ENCODE data around the gene PTPN23. TPM values are rescaled to one million over a fixed set of nuclear protein-coding genes. Genes with fewer than 3 reads are reported as not detected.

PTPN23 gene
- total and polyA plus RNA-seq, 2 of the 13 experiments (the other 11 are each of a cell fraction or from before 2014, with no cell fraction given), result 2.3 to 3.7 TPM

DNA sequence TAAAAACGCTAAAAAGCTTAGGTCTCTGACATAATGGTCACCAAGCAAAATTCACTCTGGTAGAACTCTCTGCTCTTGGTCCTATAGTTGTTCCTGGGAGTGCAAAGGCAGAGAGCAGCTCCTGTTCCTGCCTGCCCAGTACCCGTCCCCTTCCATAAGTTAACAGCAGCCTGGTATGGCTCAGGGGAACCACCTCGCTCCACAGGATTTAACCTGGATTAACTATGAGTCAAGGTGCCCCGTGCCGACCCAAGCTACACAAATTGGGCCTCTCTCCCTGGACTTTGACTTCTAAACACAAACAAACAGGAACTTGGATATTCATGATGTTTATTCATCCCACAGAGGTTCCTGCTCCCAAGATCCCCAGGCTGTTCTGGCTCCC, 62.8 kb downstream of the PTPN23 start:
- peak; percentile 76 for FAIRE-seq
- peak overlapping the region; percentile 96 for H3K4me2 ChIP-seq (ENCODE audit: low read depth, low read length)
- TF ChIP-seq KDM6A (CRISPR knock-in tag; IDR thresholded peaks at IDR 0.05; ENCODE audit: low read depth) (peak; percentile 87), GFI1 (CRISPR knock-in tag; IDR thresholded peaks at IDR 0.05; ENCODE audit: borderline replicate concordance) (no peak), ZNF20 (CRISPR knock-in tag; IDR thresholded peaks at IDR 0.05) (no peak), EEA1 (CRISPR knock-in tag; IDR thresholded peaks at IDR 0.05; ENCODE audit: borderline replicate concordance) (no peak), XRCC5 (optimal IDR thresholded peaks at IDR 0.05; ENCODE audit: low read length) (no peak), NR2F1 (CRISPR knock-in tag; IDR thresholded peaks at IDR 0.05) (peak in 1 of 2 experiments; percentile 40; a peak in 1 of 4 replicates), TEAD3 (CRISPR knock-in tag; optimal IDR thresholded peaks at IDR 0.05; ENCODE audit: borderline replicate concordance) (peak; percentile 47), RXRB (CRISPR knock-in tag; IDR thresholded peaks at IDR 0.05; ENCODE audit: borderline replicate concordance) (peak; percentile 78), WIZ (CRISPR knock-in tag; IDR thresholded peaks at IDR 0.05) (no peak), SAFB2 (CRISPR knock-in tag; IDR thresholded peaks at IDR 0.05; ENCODE audit: borderline replicate concordance, low read depth) (peak; percentile 69; the same call in 1 of the 2 replicates), NFYC (CRISPR knock-in tag; IDR thresholded peaks at IDR 0.05) (no peak), PITX1 (CRISPR knock-in tag; IDR thresholded peaks at IDR 0.05) (peak; percentile 90)
- TF ChIP-seq, protein P1, sequence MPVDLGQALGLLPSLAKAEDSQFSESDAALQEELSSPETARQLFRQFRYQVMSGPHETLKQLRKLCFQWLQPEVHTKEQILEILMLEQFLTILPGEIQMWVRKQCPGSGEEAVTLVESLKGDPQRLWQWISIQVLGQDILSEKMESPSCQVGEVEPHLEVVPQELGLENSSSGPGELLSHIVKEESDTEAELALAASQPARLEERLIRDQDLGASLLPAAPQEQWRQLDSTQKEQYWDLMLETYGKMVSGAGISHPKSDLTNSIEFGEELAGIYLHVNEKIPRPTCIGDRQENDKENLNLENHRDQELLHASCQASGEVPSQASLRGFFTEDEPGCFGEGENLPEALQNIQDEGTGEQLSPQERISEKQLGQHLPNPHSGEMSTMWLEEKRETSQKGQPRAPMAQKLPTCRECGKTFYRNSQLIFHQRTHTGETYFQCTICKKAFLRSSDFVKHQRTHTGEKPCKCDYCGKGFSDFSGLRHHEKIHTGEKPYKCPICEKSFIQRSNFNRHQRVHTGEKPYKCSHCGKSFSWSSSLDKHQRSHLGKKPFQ (CRISPR knock-in tag; IDR thresholded peaks at IDR 0.05; ENCODE audit: insufficient replicate concordance), result no peak
- TF ChIP-seq, protein P2, sequence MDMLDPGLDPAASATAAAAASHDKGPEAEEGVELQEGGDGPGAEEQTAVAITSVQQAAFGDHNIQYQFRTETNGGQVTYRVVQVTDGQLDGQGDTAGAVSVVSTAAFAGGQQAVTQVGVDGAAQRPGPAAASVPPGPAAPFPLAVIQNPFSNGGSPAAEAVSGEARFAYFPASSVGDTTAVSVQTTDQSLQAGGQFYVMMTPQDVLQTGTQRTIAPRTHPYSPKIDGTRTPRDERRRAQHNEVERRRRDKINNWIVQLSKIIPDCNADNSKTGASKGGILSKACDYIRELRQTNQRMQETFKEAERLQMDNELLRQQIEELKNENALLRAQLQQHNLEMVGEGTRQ (IDR thresholded peaks at IDR 0.05; ENCODE audit: low read depth, low read length), result no peak
- TF ChIP-seq, protein P2 (CRISPR knock-in tag; IDR thresholded peaks at IDR 0.05; ENCODE audit: borderline replicate concordance), result no peak
- TF ChIP-seq, protein P3, sequence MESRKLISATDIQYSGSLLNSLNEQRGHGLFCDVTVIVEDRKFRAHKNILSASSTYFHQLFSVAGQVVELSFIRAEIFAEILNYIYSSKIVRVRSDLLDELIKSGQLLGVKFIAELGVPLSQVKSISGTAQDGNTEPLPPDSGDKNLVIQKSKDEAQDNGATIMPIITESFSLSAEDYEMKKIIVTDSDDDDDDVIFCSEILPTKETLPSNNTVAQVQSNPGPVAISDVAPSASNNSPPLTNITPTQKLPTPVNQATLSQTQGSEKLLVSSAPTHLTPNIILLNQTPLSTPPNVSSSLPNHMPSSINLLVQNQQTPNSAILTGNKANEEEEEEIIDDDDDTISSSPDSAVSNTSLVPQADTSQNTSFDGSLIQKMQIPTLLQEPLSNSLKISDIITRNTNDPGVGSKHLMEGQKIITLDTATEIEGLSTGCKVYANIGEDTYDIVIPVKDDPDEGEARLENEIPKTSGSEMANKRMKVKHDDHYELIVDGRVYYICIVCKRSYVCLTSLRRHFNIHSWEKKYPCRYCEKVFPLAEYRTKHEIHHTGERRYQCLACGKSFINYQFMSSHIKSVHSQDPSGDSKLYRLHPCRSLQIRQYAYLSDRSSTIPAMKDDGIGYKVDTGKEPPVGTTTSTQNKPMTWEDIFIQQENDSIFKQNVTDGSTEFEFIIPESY (CRISPR knock-in tag; IDR thresholded peaks at IDR 0.05), result 0 out of 2 replicates have a peak, but pooled peaks have one; percentile 25
- TF ChIP-seq, protein P4, sequence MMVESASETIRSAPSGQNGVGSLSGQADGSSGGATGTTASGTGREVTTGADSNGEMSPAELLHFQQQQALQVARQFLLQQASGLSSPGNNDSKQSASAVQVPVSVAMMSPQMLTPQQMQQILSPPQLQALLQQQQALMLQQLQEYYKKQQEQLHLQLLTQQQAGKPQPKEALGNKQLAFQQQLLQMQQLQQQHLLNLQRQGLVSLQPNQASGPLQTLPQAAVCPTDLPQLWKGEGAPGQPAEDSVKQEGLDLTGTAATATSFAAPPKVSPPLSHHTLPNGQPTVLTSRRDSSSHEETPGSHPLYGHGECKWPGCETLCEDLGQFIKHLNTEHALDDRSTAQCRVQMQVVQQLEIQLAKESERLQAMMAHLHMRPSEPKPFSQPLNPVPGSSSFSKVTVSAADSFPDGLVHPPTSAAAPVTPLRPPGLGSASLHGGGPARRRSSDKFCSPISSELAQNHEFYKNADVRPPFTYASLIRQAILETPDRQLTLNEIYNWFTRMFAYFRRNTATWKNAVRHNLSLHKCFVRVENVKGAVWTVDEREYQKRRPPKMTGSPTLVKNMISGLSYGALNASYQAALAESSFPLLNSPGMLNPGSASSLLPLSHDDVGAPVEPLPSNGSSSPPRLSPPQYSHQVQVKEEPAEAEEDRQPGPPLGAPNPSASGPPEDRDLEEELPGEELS (CRISPR knock-in tag; IDR thresholded peaks at IDR 0.05), result peak; percentile 98

More for the DNA sequence above, 62.8 kb downstream of the PTPN23 start:
- no peaks in the 10 kb centered on the region for H3K9me3 ChIP-seq (ENCODE audit: low read length)
- H3K4me3 ChIP-seq (replicated peaks in 1 of 3; ENCODE audit: insufficient read depth in 1 of 3, low read depth in 2 of 3, low read length in 3 of 3), result peak overlapping the region; percentile 23 to 69 (median 39); a peak in 5 of 6 replicates
- no peaks in the 10 kb centered on the region for H4K20me1 ChIP-seq (ENCODE audit: insufficient read depth, low read length)
- ATAC-seq (peak; percentile 86), DNase-seq (ENCODE audit: low spot score) (peak; percentile 87)
- intact Hi-C loops (cut with micrococcal nuclease; ENCODE audit: unreplicated experiment), result no loop called here
- ChIA-PET CTCF (ENCODE audit: low intra/inter-chr PET ratio, low total read pairs) (interaction anchor here (1.2 kb wide), 1 partner anchor 32 kb away, joined by 4 read pairs; the partner anchor contains the start of gene SCAP), POLR2A (interaction anchor here (0.6 to 5.9 kb wide), 14 partner anchors 9 to 161 kb away, joined by 3 to 34 read pairs (median 4); partner anchors contain the start of genes PTPN23 and SCAP)
- H3K9ac ChIP-seq (ENCODE audit: insufficient read depth, low read depth, low read length), result peak overlapping the region; percentile 66
- peaks cover 0 to 10% of the 10 kb centered on the region in 2 experiments; a peak in 4 of 5 replicates for H3K36me3 ChIP-seq (replicated peaks in 1 of 2; ENCODE audit: control insufficient read depth in 1 of 2, insufficient read depth in 2 of 2, low read length in 2 of 2)
- in situ Hi-C loops (cut with HindIII; ENCODE audit: extremely low pct_ligation_motif_present, low pct_unique_long_range_greater_than_20kb), result no loop called here
- no peak overlapping the region for H2AFZ ChIP-seq (ENCODE audit: low read length)
- peaks cover 54% of the 10 kb centered on the region for H3K4me1 ChIP-seq (ENCODE audit: insufficient read depth, low read length)
- no peaks in the 10 kb centered on the region for H3K27me3 ChIP-seq (ENCODE audit: control insufficient read depth in 1 of 2, insufficient read depth in 2 of 2, low read length in 2 of 2)
- peak overlapping the region; percentile 88 for H3K27ac ChIP-seq (ENCODE audit: extremely low read length, insufficient read depth, low read length)
- H3K79me2 ChIP-seq (ENCODE audit: insufficient read depth, low read length), result peaks cover 49% of the 10 kb centered on the region
- BruUV-seq (replicated peaks), result no TSS peak
- 0% methylated on average over 3 of the region's 5 CpGs for WGBS (ENCODE audit: low lambda C conversion rate)

Data from HepG2 (cell line).